Embryonic facial prominence (tissue), 1 donor: ENCODE data around the gene CAV3.
"Not testable (repeated sequence)": the region's sequence is repeated elsewhere in the genome, so short reads cannot be mapped to it uniquely, and the experiment has no call there.

Source experiments
- DNase-seq: peaks from one replicate; pipeline ENCODE4 v3.0.0-alpha.2; 2016; ENCODE audit errors: extremely low spot score

Gene CAV3

GRCh38 chr3:8733332-8734094, at the start of gene CAV3:
Gene CAV3, plus strand, starts transcription at chr3:8733802. Its CDS starts 75 bp downstream, at chr3:8733877.
- no peak for DNase-seq

- not testable (repeated sequence) for DNase-seq
These were observed 48.6 kb upstream of the CAV3 start for GRCh38 chr3:8684992-8685391.

DNA sequence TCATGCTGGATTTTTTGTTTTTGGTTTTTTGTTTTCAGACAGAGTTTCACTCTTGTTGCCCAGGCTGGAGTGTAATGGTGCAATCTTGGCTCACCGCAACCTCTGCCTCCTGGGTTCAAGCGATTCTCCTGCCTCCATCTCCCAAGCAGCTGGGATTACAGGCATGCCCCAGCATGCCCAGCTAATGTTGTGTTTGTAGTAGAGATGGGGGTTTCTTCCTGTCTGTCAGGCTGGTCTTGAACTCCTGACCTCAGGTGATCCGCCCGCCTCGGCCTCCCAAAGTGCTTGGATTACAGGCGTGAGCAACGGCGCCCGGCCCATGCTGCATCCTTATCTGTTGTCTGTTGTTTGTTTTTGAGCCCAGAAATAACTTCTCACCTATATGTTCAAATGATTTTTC, 42.3 kb upstream of the CAV3 start:
- not testable (repeated sequence) for DNase-seq

DNA sequence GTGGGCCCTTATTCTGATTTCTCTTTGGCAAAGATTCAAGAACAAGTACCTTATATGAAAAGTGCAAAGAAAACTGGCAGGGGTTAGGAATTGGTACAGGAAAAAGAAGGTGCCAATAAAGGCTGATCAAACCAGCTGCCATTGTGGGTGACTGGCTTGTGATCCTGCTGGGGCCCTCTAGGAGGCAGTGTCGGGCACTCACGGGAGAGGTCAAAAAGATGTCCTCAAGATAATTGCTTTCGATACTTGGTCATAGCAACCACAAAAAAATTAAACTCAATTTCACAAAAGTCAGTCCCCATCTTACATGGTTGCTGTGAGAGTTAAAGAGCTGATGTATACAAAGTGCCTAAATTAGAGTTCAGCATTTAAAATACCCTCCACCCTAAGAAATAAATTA, 31.0 kb upstream of the CAV3 start:
- no peak for DNase-seq

DNA sequence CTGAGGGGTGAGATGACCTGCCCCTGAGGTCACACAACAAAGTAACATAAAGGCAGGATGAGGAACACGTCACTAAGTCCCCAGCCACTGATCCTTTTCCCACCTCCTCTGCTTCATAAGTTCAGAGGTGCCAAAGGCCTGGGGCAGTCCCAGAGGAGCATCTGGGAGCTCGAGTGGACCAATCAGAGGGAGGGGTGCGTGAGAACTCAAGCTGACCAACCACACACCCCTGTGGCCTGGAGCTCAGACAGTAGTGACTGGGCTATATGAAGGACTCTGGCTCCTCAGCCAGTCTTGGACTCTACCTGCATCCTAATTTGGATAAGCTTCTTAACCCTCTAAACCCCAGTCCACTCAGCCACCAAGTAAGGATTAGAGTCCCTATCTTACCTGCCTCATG, 28.0 kb upstream of the CAV3 start:
- DNase-seq: no peak

- DNase-seq: no peak
These were observed 24.3 kb upstream of the CAV3 start for GRCh38 chr3:8709287-8709686.

- DNase-seq: no peak
These were observed 23.6 kb upstream of the CAV3 start for GRCh38 chr3:8709801-8710507.

- no peak for DNase-seq
These were observed 21.3 kb upstream of the CAV3 start for GRCh38 chr3:8712045-8712907.

DNA sequence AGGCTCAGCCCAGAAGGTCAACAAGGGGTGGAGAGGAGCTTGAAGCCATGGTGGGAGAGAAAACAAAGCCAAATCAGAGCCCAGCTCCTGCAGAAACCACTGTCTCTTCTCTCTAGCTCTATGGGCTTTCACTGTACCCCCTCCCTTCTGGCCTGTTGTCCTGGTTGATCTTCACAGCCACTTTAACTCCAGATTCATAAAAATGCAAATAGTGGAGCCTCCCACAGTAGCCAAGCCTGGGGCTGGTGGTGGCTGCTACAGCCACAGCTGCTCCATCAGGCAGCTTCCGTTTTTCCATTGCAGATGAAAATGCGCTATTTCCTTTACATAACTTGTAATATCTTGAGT, 20.7 kb upstream of the CAV3 start:
- DNase-seq: no peak

GRCh38 chr3:8713901-8714759, 19.5 kb upstream of the CAV3 start:
- no peak for DNase-seq

GRCh38 chr3:8715757-8716156, 17.8 kb upstream of the CAV3 start:
- DNase-seq: not testable (repeated sequence)

DNA sequence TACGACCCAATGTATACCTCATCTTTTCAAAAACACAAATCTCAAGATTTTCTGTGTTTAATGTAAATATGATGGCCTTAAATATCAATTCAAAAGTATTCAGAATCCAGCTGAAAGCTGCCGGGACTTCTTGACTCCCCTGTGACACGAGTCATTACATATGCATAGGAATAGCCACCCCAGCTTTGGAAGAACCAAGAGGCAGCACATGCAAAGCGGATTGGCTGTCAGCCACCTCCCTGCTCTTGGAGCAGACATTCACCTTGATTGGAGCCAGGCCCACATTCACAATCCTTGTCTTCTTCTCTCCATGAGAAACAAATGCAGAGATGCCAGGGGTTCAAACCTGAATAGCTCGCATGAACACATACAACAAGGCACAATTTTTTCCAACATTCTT, 10.8 kb upstream of the CAV3 start:
- DNase-seq: no peak

GRCh38 chr3:8723612-8724011, 10.0 kb upstream of the CAV3 start:
- no peak for DNase-seq

- DNase-seq: no peak
These were observed 9.4 kb upstream of the CAV3 start for GRCh38 chr3:8724108-8724752.

DNA sequence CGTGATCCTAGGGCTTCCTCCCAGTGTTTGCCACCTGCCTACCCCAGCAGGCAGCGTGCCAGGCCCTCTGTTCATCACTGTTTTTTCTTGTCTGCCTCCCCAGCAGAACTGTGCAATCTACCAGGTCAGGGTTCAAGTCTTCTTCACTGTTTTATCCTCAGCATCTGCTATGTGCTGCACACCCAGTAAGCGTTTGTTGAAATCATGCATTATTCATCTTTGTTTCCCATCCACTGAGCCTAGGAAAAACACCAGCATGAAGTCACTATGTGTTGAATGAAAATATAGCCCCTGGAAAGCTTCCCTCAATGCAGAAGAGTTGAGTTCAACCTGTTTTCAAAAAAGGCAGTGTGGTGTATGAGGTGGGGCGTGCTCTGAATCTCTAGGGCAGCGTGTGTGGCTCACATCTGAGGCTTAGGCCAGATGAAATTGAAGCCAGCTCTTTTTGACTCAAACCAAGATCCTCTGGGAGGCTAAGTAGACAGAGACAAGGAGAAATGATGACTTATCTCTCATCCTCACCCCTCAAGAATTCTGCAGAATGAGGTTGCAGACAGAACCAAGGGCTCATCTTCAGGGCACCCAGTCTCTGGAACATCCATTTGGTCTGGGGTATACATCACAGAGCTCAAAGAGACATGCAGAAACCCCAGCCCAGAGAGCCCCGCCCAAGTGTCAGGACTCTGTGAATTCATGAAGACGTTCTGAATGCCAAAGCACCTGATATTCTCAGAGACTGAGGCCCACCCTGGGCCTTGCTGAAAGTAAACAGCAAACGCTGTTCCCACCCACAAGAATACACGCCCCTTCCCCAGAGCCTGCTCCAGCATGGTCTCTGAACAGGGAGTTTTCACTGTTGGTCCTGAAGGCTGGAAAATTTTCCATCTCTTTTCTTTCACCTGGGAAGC, 5.7 kb upstream of the CAV3 start:
- DNase-seq: no peak

- no peak for DNase-seq
These were observed 4.1 kb upstream of the CAV3 start for GRCh38 chr3:8729479-8729878.

- DNase-seq: no peak
These were observed 2.9 kb upstream of the CAV3 start for GRCh38 chr3:8730656-8731055.

DNA sequence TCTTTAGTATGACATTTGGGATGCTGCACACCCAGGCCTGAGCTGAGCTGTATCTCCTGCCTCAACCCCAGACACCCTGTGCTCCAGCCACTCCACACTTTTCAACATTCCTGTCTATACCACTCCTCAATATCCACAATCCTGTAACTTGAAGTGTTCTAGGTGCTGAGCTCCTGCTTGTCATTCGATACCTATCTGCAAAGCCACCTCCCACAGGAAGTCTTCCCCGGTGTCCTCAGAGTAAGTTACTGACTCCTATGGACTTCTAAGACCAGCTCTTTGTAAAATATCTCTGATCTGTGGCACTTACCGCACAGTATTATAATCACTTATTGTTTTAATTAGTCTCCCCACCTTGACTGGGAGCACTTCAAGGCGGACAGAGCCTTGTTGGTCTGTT, 1.2 kb upstream of the CAV3 start:
- no peak for DNase-seq

DNA sequence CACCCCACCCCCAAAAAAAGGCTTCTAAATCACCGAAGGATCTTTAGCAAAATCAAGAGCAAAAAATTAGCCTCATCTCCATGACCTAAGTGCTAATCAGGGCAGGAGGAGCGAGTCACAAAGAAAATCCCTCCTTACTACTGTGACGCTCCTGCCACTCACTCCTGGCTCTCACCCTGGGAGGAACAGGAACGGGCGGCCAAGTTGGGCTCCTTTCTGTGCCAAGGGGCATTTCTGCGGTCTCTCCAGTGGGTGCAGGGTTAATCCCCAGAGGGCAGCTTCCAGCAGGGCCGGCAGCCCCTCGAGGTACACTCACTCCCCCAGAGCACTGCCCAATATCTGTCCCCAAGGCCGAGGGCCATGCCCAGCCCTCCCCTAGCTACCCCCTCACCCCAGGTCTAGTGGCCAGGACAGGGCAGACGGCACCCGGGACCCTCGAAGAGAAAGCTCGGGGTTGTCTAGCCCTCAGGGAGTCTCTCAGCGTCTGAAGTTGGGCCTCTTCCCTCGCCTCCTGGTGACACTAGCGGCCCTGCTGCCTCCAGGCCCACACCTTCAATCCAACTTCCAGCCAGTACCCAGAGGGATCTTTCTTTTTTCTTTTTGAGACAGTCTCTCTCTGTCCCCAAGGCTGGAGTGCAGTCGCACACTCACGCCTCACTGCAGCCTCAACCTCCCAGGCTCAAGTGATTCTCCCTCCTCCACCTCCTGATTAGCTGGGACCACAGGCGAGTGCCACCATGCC, 706 bp downstream of the CAV3 start:
- no peak for DNase-seq
